Choroid plexus epithelial cell (primary cell): ENCODE measurements around the gene DNAAF9.

Source experiments
- DNase-seq: peaks from one replicate; pipeline ENCODE4 v3.0.0-alpha.2; 2010; ENCODE audit warnings: low read depth
- H3K4me3 ChIP-seq: 2 replicates; pipeline ENCODE4 v1.5.1; 2011; ENCODE audit warnings: low read depth, mild to moderate bottlenecking, control low read depth, low read length, moderate library complexity
- TF ChIP-seq, protein P1 (sequence below): conservative IDR thresholded peaks from 2 replicates; pipeline ENCODE4 v1.5.1; 2011; ENCODE audit warnings: low read depth, mild to moderate bottlenecking, control low read depth, inconsistent platforms, low read length, moderate library complexity

The DNAAF9 gene

DNA sequence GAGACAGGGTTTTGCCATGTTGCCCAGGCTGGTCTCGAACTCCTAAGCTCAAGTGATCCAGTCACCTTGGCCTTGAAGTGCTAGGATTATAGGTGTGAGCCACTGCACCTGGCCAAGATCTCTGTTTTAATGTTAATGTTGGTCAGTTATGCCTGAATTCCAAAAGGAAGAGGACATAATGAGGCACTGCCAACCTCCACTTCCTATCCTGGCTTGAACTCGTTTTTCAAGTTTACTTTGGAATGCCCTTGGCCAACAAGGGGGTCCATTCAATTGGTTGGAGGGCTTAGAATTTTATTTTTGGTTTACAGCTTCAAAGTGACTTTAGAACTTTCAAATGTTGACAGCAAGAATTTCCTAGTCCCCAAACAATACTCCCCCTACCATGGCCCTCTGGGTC is 29.8 kb downstream of the DNAAF9 start:
- H3K4me3 ChIP-seq: no peak overlapping the region
- no peak for DNase-seq
- TF ChIP-seq, protein P1, sequence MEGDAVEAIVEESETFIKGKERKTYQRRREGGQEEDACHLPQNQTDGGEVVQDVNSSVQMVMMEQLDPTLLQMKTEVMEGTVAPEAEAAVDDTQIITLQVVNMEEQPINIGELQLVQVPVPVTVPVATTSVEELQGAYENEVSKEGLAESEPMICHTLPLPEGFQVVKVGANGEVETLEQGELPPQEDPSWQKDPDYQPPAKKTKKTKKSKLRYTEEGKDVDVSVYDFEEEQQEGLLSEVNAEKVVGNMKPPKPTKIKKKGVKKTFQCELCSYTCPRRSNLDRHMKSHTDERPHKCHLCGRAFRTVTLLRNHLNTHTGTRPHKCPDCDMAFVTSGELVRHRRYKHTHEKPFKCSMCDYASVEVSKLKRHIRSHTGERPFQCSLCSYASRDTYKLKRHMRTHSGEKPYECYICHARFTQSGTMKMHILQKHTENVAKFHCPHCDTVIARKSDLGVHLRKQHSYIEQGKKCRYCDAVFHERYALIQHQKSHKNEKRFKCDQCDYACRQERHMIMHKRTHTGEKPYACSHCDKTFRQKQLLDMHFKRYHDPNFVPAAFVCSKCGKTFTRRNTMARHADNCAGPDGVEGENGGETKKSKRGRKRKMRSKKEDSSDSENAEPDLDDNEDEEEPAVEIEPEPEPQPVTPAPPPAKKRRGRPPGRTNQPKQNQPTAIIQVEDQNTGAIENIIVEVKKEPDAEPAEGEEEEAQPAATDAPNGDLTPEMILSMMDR: no peak

DNA sequence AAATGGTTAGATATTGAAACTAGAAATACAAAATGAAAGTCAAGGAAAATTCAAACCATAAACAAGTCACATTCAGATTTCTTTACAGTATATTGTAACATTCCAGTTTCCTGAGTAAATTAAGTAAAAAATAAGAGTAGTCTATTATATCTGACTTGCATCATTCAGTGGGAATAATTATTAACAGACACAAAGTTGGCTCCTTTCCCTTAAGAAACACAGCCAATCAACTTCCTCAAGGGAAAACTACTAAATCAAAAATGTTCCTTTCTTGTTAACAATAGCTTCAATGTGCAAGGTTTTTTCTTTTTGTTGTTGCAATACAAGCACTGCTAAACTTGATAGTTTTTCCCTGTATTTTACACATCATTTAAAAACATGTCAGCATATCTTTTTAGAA is 33.2 kb downstream of the DNAAF9 start:
- TF ChIP-seq, protein P1: no peak
- no peak for DNase-seq
- H3K4me3 ChIP-seq: no peak overlapping the region

DNA sequence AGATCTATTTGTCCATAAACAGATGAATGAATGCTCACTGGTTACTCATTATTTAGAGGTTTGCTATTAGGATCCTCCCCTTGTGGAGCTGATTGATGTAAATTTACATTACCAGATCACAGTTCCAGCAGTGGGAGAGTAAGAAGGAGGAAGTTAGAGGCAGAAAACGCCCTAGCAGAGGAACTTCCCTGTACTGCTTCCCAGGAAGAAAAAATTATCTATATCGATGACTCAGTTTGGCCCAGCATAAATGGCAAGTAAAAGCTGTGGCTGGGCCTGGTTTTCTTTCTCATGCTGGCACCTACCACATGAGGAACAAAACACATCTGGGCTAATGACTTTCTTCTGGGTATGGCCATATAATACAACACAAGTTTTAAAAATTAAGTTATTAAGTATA is 35.7 kb downstream of the DNAAF9 start:
- TF ChIP-seq, protein P1: no peak
- DNase-seq: no peak
- H3K4me3 ChIP-seq: no peak overlapping the region

DNA sequence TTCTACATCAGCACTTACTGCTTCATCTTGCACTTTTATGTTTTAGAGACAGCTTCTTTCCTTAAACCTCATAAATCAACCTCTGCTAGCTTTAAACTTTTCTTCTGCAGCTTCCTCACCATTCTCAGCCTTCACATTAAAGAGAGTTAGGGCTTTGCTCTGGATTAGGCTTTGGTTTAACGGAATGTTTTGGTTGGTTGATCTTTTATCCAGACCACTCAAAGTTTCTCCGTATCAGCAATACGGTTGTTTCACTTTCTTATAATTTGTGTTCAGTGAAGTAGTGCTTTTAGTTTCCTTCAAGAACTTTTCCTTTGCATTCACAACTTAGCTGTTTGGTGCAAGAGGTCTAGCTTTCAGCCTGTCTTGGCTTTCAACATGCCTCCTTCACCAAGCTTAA is 40.4 kb downstream of the DNAAF9 start:
- DNase-seq: no peak
- H3K4me3 ChIP-seq: no peak overlapping the region
- TF ChIP-seq, protein P1: no peak

DNA sequence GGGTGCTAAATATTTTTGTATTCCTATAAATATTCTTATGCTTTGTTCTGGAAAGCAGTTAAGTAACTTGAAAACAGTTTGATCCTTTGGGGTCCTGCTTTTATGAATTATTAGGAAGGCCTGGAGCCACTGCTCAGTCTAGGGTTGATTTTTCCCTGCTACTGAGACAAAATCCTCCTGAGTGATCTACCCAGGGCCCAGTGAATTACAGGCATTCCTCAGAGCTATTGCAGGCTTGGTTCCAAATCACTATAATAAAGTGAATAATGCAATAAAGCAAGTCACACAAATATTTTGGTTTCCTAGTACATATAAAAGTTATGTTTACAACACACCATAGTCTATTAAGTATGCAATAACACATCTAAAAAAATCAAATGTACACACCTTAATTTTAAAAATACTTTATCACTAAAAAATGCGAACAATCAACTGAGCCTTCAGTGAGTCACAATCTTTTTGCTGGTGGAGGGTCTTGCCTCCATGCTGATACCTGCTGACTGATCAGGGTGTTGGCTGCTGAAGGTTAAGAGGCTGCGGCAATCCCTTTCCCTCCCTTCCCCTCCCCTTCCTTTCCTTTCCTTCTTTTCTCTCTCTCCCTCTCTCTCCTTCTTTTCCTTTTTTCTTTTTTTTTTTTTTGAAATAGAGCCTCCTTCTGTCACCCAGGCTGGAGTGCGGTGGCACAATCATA is 43.0 kb downstream of the DNAAF9 start:
- TF ChIP-seq, protein P1: no peak
- no peak overlapping the region for H3K4me3 ChIP-seq
- DNase-seq: no peak

DNA sequence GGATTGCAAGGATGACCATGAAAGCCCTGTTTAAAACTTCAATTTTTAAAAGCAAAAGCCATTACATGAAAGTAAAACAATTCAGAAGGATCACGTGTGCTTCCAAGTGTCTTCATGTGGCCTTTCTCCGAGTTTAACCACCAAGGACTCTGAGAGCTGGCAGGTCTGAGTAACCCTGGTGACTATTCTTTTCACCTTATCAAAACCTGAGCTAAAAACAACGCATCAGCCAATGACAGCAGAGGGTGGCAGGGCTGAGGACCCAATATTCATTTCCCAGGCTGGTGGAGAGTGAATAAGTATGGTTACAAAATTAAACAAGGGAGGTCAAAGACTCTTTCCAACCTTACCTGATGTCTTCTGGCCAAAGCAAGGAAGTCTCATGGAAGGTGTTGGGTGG is 46.7 kb downstream of the DNAAF9 start:
- DNase-seq: no peak
- H3K4me3 ChIP-seq: no peak overlapping the region
- TF ChIP-seq, protein P1: no peak

DNA sequence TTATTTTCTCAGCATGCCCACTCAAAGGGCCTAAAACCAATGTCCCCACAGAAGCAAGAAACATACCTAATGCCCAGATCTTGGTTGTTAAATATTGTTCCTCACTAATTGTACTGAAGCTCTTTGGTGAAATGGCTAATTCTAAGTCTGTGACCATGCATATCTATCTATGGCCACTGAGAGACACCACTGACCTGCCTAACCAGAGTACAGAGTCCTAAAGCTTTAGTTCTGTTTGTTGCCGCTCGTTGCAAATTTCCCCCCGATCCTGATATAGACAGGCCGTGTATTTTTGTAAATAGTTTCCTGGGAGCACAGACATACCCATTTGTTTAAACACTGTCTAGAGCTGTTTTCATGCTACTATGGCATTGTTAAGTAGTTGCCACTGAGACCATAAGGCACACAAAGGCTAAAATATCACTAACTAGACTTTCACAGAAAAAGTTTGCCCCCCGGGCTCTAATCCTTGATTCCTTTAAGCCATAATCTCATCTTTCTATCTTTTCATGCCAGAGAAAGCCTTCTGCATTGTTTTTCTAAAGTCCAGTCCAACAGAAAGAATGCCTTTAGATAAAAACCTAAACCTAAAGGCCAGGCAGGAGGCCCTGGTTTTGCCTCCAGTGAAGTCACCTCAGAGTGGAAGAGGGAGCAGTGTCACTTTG is 48.7 kb downstream of the DNAAF9 start:
- DNase-seq: no peak
- TF ChIP-seq, protein P1: no peak
- no peak overlapping the region for H3K4me3 ChIP-seq
